K562 (cell line): ENCODE measurements around the gene AGRN. TPM values are rescaled to one million over a fixed set of nuclear protein-coding genes. Genes with fewer than 3 reads are reported as not detected.

ENCODE experiments used
- CBFA2T2 ChIP-seq: fragments of 450-650 bp; conservative IDR thresholded peaks from 2 replicates; pipeline ENCODE4 v1.6.1; 2017; ENCODE audit warnings: mild to moderate bottlenecking
- CBX8 ChIP-seq: fragments of 200-600 bp; sonication (generic); IDR thresholded peaks from 2 replicates; pipeline ENCODE4 v1.6.1; 2012; ENCODE audit warnings: borderline replicate concordance, mixed run types, low read depth, mild to moderate bottlenecking, moderate library complexity, mixed read lengths, low read length, control low read depth, inconsistent platforms; ENCODE audit not compliant: poor library complexity, severe bottlenecking; ENCODE audit errors: extremely low read depth
- CREB3L1 ChIP-seq: fragments of 450-650 bp; IDR thresholded peaks from 2 replicates; pipeline ENCODE4 v1.6.1; 2014; ENCODE audit warnings: low read depth, mild to moderate bottlenecking, moderate library complexity, borderline replicate concordance
- ETS1 ChIP-seq: conservative IDR thresholded peaks from 2 replicates; pipeline ENCODE4 v1.6.1; 2011; ENCODE audit warnings: low read depth, mild to moderate bottlenecking, low read length; ENCODE audit not compliant: control insufficient read depth
- FOXK2 ChIP-seq, 2 experiments: fragments of 450-650 bp; IDR thresholded peaks in 1 of 2; conservative IDR thresholded peaks in 1 of 2; 2 replicates each; pipeline ENCODE4 v1.6.1; 2016; ENCODE audit warnings: low read depth in 2 of 2, mild to moderate bottlenecking in 1 of 2
- GABPB1 ChIP-seq: sonication (generic); formaldehyde crosslinking; IDR thresholded peaks from 2 replicates; pipeline ENCODE4 v1.8.0; 2022; ENCODE audit warnings: mild to moderate bottlenecking, missing genetic modification reagents
- GATAD2A ChIP-seq: fragments of 450-650 bp; IDR thresholded peaks from 2 replicates; pipeline ENCODE4 v1.6.1; 2017
- HDAC2 ChIP-seq: fragments of 450-650 bp; IDR thresholded peaks from 2 replicates; pipeline ENCODE4 v1.6.1; 2016; ENCODE audit warnings: mild to moderate bottlenecking
- HMBOX1 ChIP-seq: sonication (generic); IDR thresholded peaks from 2 replicates; pipeline ENCODE4 v1.6.1; 2016
- KHSRP ChIP-seq: fragments of 450-650 bp; IDR thresholded peaks from 2 replicates; pipeline ENCODE4 v1.6.1; 2017
- NONO ChIP-seq, 2 experiments: fragments of 200-400 bp in 1 of 2; fragments of 450-650 bp in 1 of 2; formaldehyde crosslinking in 1 of 2; IDR thresholded peaks; 2 replicates each; pipeline ENCODE4 v1.6.1; 2017; ENCODE audit warnings: low read depth in 2 of 2, mild to moderate bottlenecking in 2 of 2, moderate library complexity in 2 of 2, low read length in 1 of 2
- PATZ1 ChIP-seq: fragments of 250-450 bp; sonication (Bioruptor Pico); IDR thresholded peaks from 2 replicates; pipeline ENCODE4 v1.5.0; 2020; ENCODE audit warnings: mild to moderate bottlenecking, borderline replicate concordance
- PHB ChIP-seq: fragments of 250-450 bp; sonication (Bioruptor Pico); IDR thresholded peaks from 2 replicates; pipeline ENCODE4 v1.5.0; 2021
- SAP30 ChIP-seq: fragments of 200-600 bp; sonication (generic); IDR thresholded peaks from 2 replicates; pipeline ENCODE4 v1.6.1; 2012; ENCODE audit warnings: borderline replicate concordance, low read depth, mild to moderate bottlenecking, moderate library complexity, low read length, control low read depth, inconsistent platforms; ENCODE audit not compliant: insufficient read depth, poor library complexity, severe bottlenecking
- SNAPC5 ChIP-seq: fragments of 250-450 bp; sonication (Bioruptor Pico); IDR thresholded peaks from 2 replicates; pipeline ENCODE4 v1.8.0; 2021; ENCODE audit warnings: moderate library complexity, mild to moderate bottlenecking, inconsistent platforms
- TCFL5 ChIP-seq: fragments of 250-450 bp; sonication (Bioruptor Pico); conservative IDR thresholded peaks from 2 replicates; pipeline ENCODE4 v1.6.1; 2021; ENCODE audit warnings: mild to moderate bottlenecking, moderate library complexity, matching md5 sums
- TFAP4 ChIP-seq: sonication (generic); formaldehyde crosslinking; IDR thresholded peaks from 2 replicates; pipeline ENCODE4 v1.8.0; 2022; ENCODE audit warnings: missing genetic modification reagents, mild to moderate bottlenecking, moderate library complexity, borderline replicate concordance
- ZNF217 ChIP-seq: sonication (generic); formaldehyde crosslinking; IDR thresholded peaks from 2 replicates; pipeline ENCODE4 v1.8.0; 2022; ENCODE audit warnings: mild to moderate bottlenecking, missing genetic modification reagents
- polyA plus RNA-seq, 8 experiments: library from polyadenylated mRNA; depleted of rRNA in 4 of 8; stranded (reverse) in 5 of 8; unstranded in 3 of 8; fragments of >200 nt; fragmentation: Nextera tagmentation in 2 of 8; fragmentation: Illumina TruSeq in 1 of 8; extraction: Ambion mirVana in 2 of 8; extraction: Trizol in 1 of 8; gene quantifications; 2 replicates each; pipeline versions ENCODE4 v1.2.1 to v1.2.3, GENCODE V29; 2011 to 2014; ENCODE audit warnings: inconsistent platforms in 1 of 8, missing spikeins in 1 of 8
- total RNA-seq, 7 experiments: library from RNA; depleted of rRNA in 6 of 7; stranded (reverse); fragments of >200 nt in 6 of 7; fragmentation: Illumina TruSeq in 2 of 7; extraction: Trizol in 2 of 7; gene quantifications; 2 replicates each; pipeline versions ENCODE4 v1.2.1 to v1.2.3, GENCODE V29; 2011 to 2021; ENCODE audit warnings: low replicate concordance in 1 of 7

Gene AGRN
- total and polyA plus RNA-seq, 9 of the 15 experiments (the other 6 are each of a cell fraction or from before 2014, with no cell fraction given), result 0.04 to 111 (median 18.1) TPM

GRCh38 chr1:1059494-1060280 lies 39.8 kb downstream of the AGRN start (continued):
- no peak for TF ChIP-seq CBX8
- no peak for TF ChIP-seq SNAPC5 (CRISPR knock-in tag)
- peak; percentile 61; the same call in 1 of the 2 replicates for TF ChIP-seq PHB (CRISPR knock-in tag)
- no peak for TF ChIP-seq TCFL5 (CRISPR knock-in tag)
- TF ChIP-seq TFAP4 (CRISPR knock-in tag), result peak; percentile 78
- TF ChIP-seq CBFA2T2, result no peak
- TF ChIP-seq SAP30, result no peak
- no peak for TF ChIP-seq HDAC2
- no peak for TF ChIP-seq GATAD2A
- no peak for TF ChIP-seq ZNF217 (CRISPR knock-in tag)
- no peak for TF ChIP-seq PATZ1
- TF ChIP-seq ETS1, result no peak
- TF ChIP-seq KHSRP, result no peak
- TF ChIP-seq CREB3L1, result no peak
- TF ChIP-seq HMBOX1, result no peak
- no peak for TF ChIP-seq NONO (IDR thresholded peaks at IDR 0.05; ENCODE audit: low read depth in 2 of 2, low read length in 1 of 2)
- peak; percentile 25 for TF ChIP-seq GABPB1
- TF ChIP-seq FOXK2 (conservative IDR thresholded peaks at IDR 0.05 in 1 of 2, IDR thresholded peaks at IDR 0.05 in 1 of 2; ENCODE audit: low read depth in 2 of 2), result no peak
